HG03139 (cell line): Measurements from ENCODE around the gene CHMP1B.

Source experiments
- ATAC-seq: cut with Tn5 transposase; IDR thresholded peaks from one replicate; pipeline ENCODE4 v1.9.1; 2021; ENCODE audit not compliant: unreplicated experiment

The CHMP1B gene

DNA sequence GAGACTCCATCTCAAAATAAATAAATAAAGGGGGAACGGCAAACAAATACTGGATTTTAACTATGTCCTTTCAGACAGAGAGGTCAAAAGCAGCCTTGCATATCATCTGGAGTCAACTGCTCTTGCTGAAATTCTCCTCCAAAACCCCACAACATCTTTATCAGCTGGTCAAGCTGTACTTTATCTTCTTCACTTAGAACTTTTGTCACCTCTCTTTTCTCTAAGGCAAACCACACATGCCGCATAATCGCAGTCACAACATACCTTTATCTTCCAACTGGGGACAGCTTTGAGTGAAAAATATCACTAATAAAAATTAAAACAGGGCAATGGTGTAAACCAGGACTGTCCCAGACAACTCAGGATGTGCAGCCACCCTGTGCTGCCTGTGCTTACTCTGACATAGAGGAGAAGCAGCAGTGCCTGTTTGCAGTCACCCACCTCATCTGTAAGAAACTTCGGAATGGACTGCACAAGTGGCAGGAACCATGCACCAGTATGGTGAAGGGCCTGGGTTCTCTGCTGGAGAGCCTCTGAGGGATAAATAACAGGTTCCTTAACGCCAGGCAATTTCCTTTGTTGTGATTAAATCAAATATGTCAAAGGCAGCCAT, 50.7 kb downstream of the CHMP1B start:
- no peak for ATAC-seq

DNA sequence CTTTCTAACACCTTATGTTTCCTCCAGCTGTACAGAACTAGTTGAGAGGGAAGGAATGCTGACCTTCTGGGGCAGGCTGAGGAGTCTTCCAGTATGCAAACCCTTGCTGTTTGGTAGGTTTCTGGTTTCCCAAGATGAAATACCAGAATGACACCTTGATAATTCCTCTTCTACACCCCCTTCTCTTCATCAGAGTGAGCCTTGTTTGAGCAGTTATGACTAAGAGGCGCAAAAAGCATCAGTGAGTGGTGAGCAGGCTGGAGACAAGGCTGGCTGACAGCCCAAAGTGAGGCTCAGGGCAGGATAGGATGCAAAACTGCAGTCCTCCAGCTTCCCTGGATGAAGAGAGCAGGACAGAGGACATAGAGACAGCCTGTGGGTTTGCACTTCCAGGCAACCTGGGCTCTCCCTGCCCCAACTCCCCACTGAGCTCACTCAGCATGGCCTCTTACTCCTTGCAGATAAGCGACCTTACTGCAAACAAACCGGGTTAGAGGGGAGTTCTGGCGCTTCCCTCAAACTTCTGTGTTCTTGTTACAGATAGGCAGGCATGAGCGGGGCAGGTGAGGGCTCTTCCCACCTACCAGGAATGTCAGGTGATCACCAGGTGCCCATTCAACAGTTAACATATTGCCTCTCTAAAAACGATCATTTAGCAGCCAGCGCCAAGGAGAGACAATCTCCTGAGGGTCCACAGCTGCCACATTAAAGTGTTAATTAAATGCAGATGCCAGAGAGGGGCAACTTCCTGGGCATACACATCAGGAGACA, 51.5 kb downstream of the CHMP1B start:
- no peak for ATAC-seq
